Measurements from ENCODE around the gene TLE5. TPM values are rescaled to one million over a fixed set of nuclear protein-coding genes. Genes with fewer than 3 reads are reported as not detected.
A peak's percentile ranks its signal among the peaks of the same experiment; 100 is the strongest.

The TLE5 gene
- polyA plus RNA-seq, 1 experiment = 317 TPM

- Histone ChIP-seq H3K27ac (ENCODE audit: low read depth, low read length) (peak overlapping the region; percentile 47), H3K4me3 (ENCODE audit: low read depth, low read length) (peak overlapping the region; percentile 66), H3K9me3 (ENCODE audit: control insufficient read depth, insufficient read depth, low read length) (no peaks in the 10 kb centered on the region; the same call in 1 of the 2 replicates), H3K27me3 (ENCODE audit: control insufficient read depth, insufficient read depth, low read length) (peaks cover 7% of the 10 kb centered on the region)
- peak; percentile 21; the same call in 1 of the 2 replicates for TF ChIP-seq CTCF (IDR thresholded peaks at IDR 0.05; ENCODE audit: low read depth, low read length)
- ChIA-PET POLR2A (interaction anchor here (0.6 to 1.8 kb wide), 9 partner anchors 16 to 393 kb away, joined by 3 to 9 read pairs (median 5); partner anchors contain the start of gene TLE6), CTCF (interaction anchor here (0.8 to 2.1 kb wide), 3 partner anchors 40 to 93 kb away, joined by 3 to 7 read pairs (median 3); no protein-coding TSS in a partner anchor)
- DNase-seq (ENCODE audit: low read depth, low spot score) = peak; percentile 74
Observed at GRCh38 chr19:3036119-3036976, 25.9 kb downstream of the TLE5 start.

- ChIA-PET CTCF (interaction anchor here (0.7 to 2.1 kb wide), 5 partner anchors 18 to 94 kb away, joined by 3 to 7 read pairs (median 4); no protein-coding TSS in a partner anchor), POLR2A (interaction anchor here (0.5 to 1.8 kb wide), 12 partner anchors 17 to 394 kb away, joined by 3 to 9 read pairs (median 4); partner anchors contain the start of gene TLE6)
- peak overlapping the region; percentile 66 for H3K4me3 ChIP-seq (ENCODE audit: low read depth, low read length)
- no peaks in the 10 kb centered on the region; the same call in 1 of the 2 replicates for H3K9me3 ChIP-seq (ENCODE audit: control insufficient read depth, insufficient read depth, low read length)
- H3K27ac ChIP-seq (ENCODE audit: low read depth, low read length) = peak overlapping the region; percentile 47
- DNase-seq (ENCODE audit: low read depth, low spot score) = peak; percentile 99
- no peak for TF ChIP-seq CTCF (IDR thresholded peaks at IDR 0.05; ENCODE audit: low read depth, low read length)
- peaks cover 15% of the 10 kb centered on the region for H3K27me3 ChIP-seq (ENCODE audit: control insufficient read depth, insufficient read depth, low read length)
Observed at GRCh38 chr19:3035542-3036118, 26.7 kb downstream of the TLE5 start.

GRCh38 chr19:3034656-3035541 lies 27.4 kb downstream of the TLE5 start:
- Histone ChIP-seq H3K4me3 (ENCODE audit: low read depth, low read length) (peak overlapping the region; percentile 62), H3K9me3 (ENCODE audit: control insufficient read depth, insufficient read depth, low read length) (no peaks in the 10 kb centered on the region; the same call in 1 of the 2 replicates), H3K27me3 (ENCODE audit: control insufficient read depth, insufficient read depth, low read length) (peaks cover 19% of the 10 kb centered on the region), H3K27ac (ENCODE audit: low read depth, low read length) (peak overlapping the region; percentile 31)
- DNase-seq (ENCODE audit: low read depth, low spot score) = peak; percentile 21
- TF ChIP-seq CTCF (IDR thresholded peaks at IDR 0.05; ENCODE audit: low read depth, low read length) = no peak
- POLR2A ChIA-PET = interaction anchor here (0.5 to 1.8 kb wide), 10 partner anchors 11 to 394 kb away, joined by 3 to 9 read pairs (median 5); partner anchors contain the start of gene TLE6
- CTCF ChIA-PET = interaction anchor here (0.7 to 0.8 kb wide), 2 partner anchors 19 to 72 kb away, joined by 4 to 6 read pairs; no protein-coding TSS in a partner anchor

GRCh38 chr19:3034406-3034655 lies 28.0 kb downstream of the TLE5 start:
- TF ChIP-seq CTCF (IDR thresholded peaks at IDR 0.05; ENCODE audit: low read depth, low read length) = no peak
- Histone ChIP-seq H3K27ac (ENCODE audit: low read depth, low read length) (no peak overlapping the region), H3K4me3 (ENCODE audit: low read depth, low read length) (no peak overlapping the region), H3K27me3 (ENCODE audit: control insufficient read depth, insufficient read depth, low read length) (peaks cover 23% of the 10 kb centered on the region), H3K9me3 (ENCODE audit: control insufficient read depth, insufficient read depth, low read length) (no peaks in the 10 kb centered on the region)
- DNase-seq (ENCODE audit: low read depth, low spot score) = no peak
- ChIA-PET CTCF (no interaction called here), POLR2A (interaction anchor here (1.1 kb wide), 1 partner anchor 10 kb away, joined by 3 read pairs; no protein-coding TSS in a partner anchor)

Data from AG04450 (cell line).